RWPE2 (cell line): ENCODE results near the gene LTBP3.
A peak's percentile ranks its signal among the peaks of the same experiment; 100 is the strongest.

Experiments used
- ATAC-seq: fragments of 200-7000 bp; cut with Tn5 transposase; 3 replicates; pipeline ENCODE4 v1.9.1; 2021; ENCODE audit warnings: low read depth
- DNase-seq: peaks from one replicate; pipeline ENCODE4 v3.0.0-alpha.2; 2020; ENCODE audit warnings: low spot score
- H3K27ac ChIP-seq: fragments of 450-650 bp; 2 replicates; pipeline ENCODE4 v1.5.1; 2017; ENCODE audit warnings: mild to moderate bottlenecking; ENCODE audit not compliant: poor library complexity, severe bottlenecking
- H3K27me3 ChIP-seq: fragments of 250-450 bp; sonication (Bioruptor Pico); 2 replicates; pipeline ENCODE4 v1.5.1; 2021; ENCODE audit warnings: mild to moderate bottlenecking, moderate library complexity; ENCODE audit not compliant: insufficient read depth, poor library complexity, severe bottlenecking
- H3K36me3 ChIP-seq: fragments of 250-450 bp; sonication (Bioruptor Pico); 2 replicates; pipeline ENCODE4 v1.5.1; 2020; ENCODE audit warnings: low read depth, mild to moderate bottlenecking, moderate library complexity
- H3K4me1 ChIP-seq: fragments of 250-450 bp; sonication (Bioruptor Pico); 2 replicates; pipeline ENCODE4 v1.5.1; 2021; ENCODE audit warnings: mild to moderate bottlenecking, moderate library complexity; ENCODE audit not compliant: insufficient read depth, poor library complexity, severe bottlenecking
- H3K4me3 ChIP-seq: fragments of 250-450 bp; sonication (Bioruptor Pico); 2 replicates; pipeline ENCODE4 v1.5.1; 2021; ENCODE audit warnings: mild to moderate bottlenecking, moderate library complexity; ENCODE audit not compliant: severe bottlenecking
- H3K9me3 ChIP-seq: fragments of 250-450 bp; sonication (Bioruptor Pico); 2 replicates; pipeline ENCODE4 v1.5.1; 2021; ENCODE audit warnings: mild to moderate bottlenecking, moderate library complexity; ENCODE audit not compliant: severe bottlenecking
- TF ChIP-seq, protein P1 (sequence below): fragments of 450-650 bp; IDR thresholded peaks from one replicate; pipeline ENCODE4 v1.5.1; 2017; ENCODE audit warnings: mild to moderate bottlenecking, moderate library complexity; ENCODE audit not compliant: poor library complexity, severe bottlenecking

Gene LTBP3

GRCh38 chr11:65558002-65558929 is at the start of gene LTBP3:
Gene LTBP3 (minus strand): TSS chr11:65558359. CDS start chr11:65557959, 400 bp downstream.
- H3K4me1 ChIP-seq = peaks cover 50% of the 10 kb centered on the region
- DNase-seq = peak; percentile 63
- no peaks in the 10 kb centered on the region for H3K36me3 ChIP-seq
- H3K27me3 ChIP-seq = no peaks in the 10 kb centered on the region
- ATAC-seq = 0 out of 3 replicates have a peak, but pooled peaks have one; percentile 12
- TF ChIP-seq, protein P1, sequence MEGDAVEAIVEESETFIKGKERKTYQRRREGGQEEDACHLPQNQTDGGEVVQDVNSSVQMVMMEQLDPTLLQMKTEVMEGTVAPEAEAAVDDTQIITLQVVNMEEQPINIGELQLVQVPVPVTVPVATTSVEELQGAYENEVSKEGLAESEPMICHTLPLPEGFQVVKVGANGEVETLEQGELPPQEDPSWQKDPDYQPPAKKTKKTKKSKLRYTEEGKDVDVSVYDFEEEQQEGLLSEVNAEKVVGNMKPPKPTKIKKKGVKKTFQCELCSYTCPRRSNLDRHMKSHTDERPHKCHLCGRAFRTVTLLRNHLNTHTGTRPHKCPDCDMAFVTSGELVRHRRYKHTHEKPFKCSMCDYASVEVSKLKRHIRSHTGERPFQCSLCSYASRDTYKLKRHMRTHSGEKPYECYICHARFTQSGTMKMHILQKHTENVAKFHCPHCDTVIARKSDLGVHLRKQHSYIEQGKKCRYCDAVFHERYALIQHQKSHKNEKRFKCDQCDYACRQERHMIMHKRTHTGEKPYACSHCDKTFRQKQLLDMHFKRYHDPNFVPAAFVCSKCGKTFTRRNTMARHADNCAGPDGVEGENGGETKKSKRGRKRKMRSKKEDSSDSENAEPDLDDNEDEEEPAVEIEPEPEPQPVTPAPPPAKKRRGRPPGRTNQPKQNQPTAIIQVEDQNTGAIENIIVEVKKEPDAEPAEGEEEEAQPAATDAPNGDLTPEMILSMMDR = no peak
- H3K4me3 ChIP-seq = peak within 1 kb of the TSS; percentile 33
- no peaks in the 10 kb centered on the region for H3K9me3 ChIP-seq
- peak within 1 kb of the TSS; percentile 85 for H3K27ac ChIP-seq

- Histone ChIP-seq H3K27me3 (no peaks in the 10 kb centered on the region), H3K36me3 (peaks cover 27% of the 10 kb centered on the region), H3K4me3 (no peak overlapping the region), H3K9me3 (no peaks in the 10 kb centered on the region), H3K27ac (no peak overlapping the region), H3K4me1 (no peaks in the 10 kb centered on the region)
- ATAC-seq = peak; percentile 83
- TF ChIP-seq, protein P1 = no peak
- DNase-seq = no peak
These were observed 48.9 kb upstream of the LTBP3 start for GRCh38 chr11:65606876-65607613.

DNA sequence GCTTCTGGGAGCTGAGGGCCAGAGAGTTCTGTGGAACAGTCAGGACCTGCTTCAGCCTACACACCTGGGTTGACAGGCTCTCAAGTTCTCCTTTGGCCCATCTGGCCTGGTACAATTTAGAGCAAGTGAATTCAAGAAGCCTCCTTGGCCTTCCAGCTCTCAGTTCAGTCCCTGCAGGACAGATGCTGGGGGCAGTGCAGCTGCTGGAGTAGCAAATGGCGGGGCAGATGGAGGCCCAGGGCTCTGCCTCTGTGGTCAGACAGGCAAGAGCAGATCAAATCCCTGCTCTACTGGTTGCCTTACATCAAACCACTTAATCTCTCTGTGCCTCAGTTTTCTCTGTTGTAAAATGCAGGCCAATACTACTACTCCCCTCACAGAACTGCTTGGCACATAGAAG is 46.1 kb upstream of the LTBP3 start:
- Histone ChIP-seq H3K4me3 (no peak overlapping the region), H3K27ac (no peak overlapping the region), H3K4me1 (no peaks in the 10 kb centered on the region), H3K27me3 (no peaks in the 10 kb centered on the region), H3K9me3 (no peaks in the 10 kb centered on the region), H3K36me3 (peaks cover 27% of the 10 kb centered on the region)
- TF ChIP-seq, protein P1 = no peak
- no peak for ATAC-seq
- no peak for DNase-seq

GRCh38 chr11:65599955-65600246 is 41.7 kb upstream of the LTBP3 start:
- Histone ChIP-seq H3K27me3 (no peaks in the 10 kb centered on the region), H3K4me3 (no peak overlapping the region), H3K27ac (no peak overlapping the region), H3K9me3 (no peaks in the 10 kb centered on the region), H3K36me3 (peaks cover 12% of the 10 kb centered on the region; the same call in 1 of the 2 replicates), H3K4me1 (no peaks in the 10 kb centered on the region)
- DNase-seq = no peak
- ATAC-seq = no peak
- TF ChIP-seq, protein P1 = no peak
